ENCODE measurements around the gene NDUFA7.
"Not testable (repeated sequence)": the region's sequence is repeated elsewhere in the genome, so short reads cannot be mapped to it uniquely, and the experiment has no call there.

NDUFA7 gene

GRCh38 chr19:8304841-8305621 lies 16.1 kb downstream of the NDUFA7 start:
- no peak overlapping the region for H3K4me3 ChIP-seq (ENCODE audit: low read depth, low read length)
- no peak for DNase-seq (ENCODE audit: low read depth)

DNA sequence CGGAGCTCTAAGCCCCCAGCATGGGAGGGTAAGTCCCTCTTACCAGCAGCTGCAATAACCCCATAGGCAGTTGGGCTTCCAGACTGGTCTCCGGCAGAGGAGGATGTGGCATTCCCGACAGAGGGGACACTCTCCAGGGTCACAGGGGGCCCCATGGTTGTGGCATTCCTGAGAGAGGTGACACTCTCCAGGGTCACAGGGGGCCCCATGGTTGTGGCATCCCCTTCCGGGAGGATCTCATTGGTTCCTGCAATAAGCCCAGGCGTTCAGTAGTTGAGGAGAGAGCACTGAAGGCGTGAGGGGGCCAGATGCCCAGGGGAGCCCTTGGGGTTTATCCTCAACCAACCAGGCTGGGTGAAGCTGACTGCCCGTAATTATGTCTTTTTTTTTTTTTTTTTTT lies 18.4 kb downstream of the NDUFA7 start:
- DNase-seq (ENCODE audit: low read depth): no peak
- H3K4me3 ChIP-seq (ENCODE audit: low read depth, low read length): no peak overlapping the region

DNA sequence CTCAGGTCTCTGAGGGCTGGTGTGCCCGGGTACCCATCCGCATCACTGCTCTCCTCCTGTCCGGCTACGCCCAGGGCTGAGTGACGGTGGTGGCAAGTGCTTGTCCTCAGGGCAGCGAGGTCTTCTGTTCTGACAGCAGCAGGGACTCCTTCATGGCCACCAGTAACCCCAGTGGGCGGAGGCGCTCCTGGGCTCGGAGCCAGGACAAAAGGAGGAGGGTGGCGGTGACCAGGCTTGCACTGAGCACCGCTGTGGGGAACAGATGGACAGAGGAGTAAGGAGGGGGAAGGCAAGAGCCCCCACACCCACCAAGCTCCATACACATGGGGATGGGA lies 18.9 kb downstream of the NDUFA7 start:
- no peak overlapping the region for H3K4me3 ChIP-seq (ENCODE audit: low read depth, low read length)
- no peak for DNase-seq (ENCODE audit: low read depth)

DNA sequence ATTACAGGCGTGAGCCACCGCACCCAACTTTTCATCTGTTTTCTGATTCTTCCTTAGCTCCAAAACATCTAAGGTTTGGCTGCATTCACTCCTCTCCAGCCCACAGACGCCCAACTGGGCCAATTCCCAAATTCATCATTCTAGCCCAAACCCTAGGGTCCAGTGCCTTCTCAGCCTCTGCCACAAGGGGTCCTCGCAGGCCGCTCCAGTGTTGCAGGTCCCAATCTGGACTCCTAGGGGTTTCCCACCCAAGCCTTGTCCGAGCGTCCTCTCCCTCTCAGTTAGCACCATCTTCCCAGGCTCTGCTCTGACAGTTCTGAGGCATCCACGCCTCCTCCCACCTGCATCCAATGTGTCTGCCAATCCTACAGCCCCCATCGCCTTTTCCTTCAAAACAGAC lies 29.8 kb downstream of the NDUFA7 start:
- not testable (repeated sequence) for DNase-seq (ENCODE audit: low read depth); H3K4me3 ChIP-seq (ENCODE audit: low read depth, low read length)

DNA sequence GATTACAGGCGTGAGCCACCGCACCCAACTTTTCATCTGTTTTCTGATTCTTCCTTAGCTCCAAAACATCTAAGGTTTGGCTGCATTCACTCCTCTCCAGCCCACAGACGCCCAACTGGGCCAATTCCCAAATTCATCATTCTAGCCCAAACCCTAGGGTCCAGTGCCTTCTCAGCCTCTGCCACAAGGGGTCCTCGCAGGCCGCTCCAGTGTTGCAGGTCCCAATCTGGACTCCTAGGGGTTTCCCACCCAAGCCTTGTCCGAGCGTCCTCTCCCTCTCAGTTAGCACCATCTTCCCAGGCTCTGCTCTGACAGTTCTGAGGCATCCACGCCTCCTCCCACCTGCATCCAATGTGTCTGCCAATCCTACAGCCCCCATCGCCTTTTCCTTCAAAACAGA lies 44.7 kb downstream of the NDUFA7 start:
- H3K4me3 ChIP-seq (ENCODE audit: low read depth, low read length); DNase-seq (ENCODE audit: low read depth): not testable (repeated sequence)

DNA sequence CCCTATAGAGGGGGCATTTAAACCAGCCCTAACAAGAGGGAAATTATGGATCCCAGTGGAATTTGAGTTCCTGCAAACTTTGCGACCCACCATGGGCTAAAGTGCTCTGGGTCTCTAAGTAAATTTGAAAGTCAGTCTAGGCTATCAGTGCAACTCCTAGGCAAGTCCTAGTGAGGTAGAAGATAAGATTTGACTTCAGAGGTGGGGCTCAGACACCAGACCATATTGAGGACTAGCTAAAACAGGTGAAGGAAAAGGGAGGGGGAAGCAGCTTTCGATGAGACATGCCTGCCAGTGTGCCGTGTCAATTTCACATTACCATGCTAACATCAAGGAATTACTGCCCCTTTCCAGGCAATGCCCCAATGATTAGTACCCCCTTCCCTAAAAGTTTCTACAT lies 51.5 kb downstream of the NDUFA7 start:
- DNase-seq (ENCODE audit: low read depth): no peak
- no peak overlapping the region for H3K4me3 ChIP-seq (ENCODE audit: low read depth, low read length)

DNA sequence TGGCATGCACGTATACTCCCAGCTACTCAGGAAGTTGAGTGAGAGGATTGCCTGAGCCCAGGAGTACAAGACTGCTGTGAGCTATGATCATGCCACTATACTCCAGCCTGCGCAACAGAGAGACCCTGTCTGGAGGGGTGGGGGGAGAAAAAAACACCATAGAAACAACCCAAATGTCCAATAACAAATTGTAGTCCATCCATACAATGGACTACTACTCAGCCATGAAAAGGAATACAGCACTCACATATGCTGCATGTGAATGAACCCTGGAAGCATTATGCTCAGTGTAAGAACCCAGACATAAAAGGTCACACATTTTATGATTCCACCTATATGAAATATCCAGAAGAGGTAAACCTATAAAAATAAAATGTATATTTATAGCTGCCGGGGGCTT lies 55.3 kb downstream of the NDUFA7 start:
- DNase-seq (ENCODE audit: low read depth): no peak
- H3K4me3 ChIP-seq (ENCODE audit: low read depth, low read length): no peak overlapping the region

DNA sequence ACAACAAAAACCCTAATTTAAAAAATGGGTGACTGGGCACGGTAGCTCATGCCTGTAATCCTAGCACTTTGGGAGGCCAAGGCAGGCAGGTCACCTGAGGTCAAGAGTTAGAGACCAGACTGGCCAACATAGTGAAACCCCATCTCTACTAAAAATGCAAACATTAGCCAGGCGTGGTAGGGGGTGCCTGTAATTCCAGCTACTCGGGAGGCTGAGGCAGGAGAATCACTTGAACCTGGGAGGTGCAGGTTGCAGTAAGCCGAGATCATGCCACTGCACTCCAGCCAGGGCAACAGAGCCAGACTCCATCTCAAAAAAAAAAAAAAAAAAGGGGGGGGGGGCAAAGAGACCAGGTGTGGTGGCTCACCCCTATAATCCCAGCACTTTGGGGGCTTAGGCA lies 56.9 kb downstream of the NDUFA7 start:
- not testable (repeated sequence) for DNase-seq (ENCODE audit: low read depth); H3K4me3 ChIP-seq (ENCODE audit: low read depth, low read length)

DNA sequence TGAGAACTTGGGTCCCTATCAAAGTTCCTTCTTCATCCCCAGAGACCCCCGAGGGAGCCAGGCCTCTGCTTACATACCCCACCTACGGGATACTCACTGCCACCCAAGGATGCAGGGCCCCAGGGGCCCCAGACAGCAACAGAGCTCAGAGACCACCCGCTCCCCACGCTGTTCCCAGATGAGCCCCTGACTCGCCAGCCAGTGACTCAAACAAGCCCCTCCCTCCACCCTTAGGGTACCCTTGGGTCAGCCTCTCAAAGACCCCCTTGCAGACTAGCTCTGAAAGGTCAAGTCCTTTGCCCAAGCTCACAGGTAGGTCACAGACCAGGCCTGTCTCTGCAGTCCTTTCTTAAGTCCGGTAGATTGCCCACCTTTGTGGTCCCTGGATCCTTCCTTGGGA lies 58.7 kb downstream of the NDUFA7 start:
- no peak for DNase-seq (ENCODE audit: low read depth)

GRCh38 chr19:8261881-8262280 lies 59.3 kb downstream of the NDUFA7 start:
- no peak for DNase-seq (ENCODE audit: low read depth)
- H3K4me3 ChIP-seq (ENCODE audit: low read depth, low read length): no peak overlapping the region

More for the DNA sequence above, 58.7 kb downstream of the NDUFA7 start:
- no peak overlapping the region for H3K4me3 ChIP-seq (ENCODE audit: low read depth, low read length)

- no peak for DNase-seq (ENCODE audit: low read depth)
- no peak overlapping the region for H3K4me3 ChIP-seq (ENCODE audit: low read depth, low read length)
These were observed 59.8 kb downstream of the NDUFA7 start for GRCh38 chr19:8261347-8261746.
